ENCODE data around the gene SYVN1.

The SYVN1 gene

GRCh38 chr11:65130631-65131416, 3.5 kb downstream of the SYVN1 start:
- Mint-ChIP-seq H3K36me3 (ENCODE audit: low read depth) (peaks cover 17% of the 10 kb centered on the region), H3K4me1 (peaks cover 23% of the 10 kb centered on the region), H3K9me3 (no peaks in the 10 kb centered on the region), H3K27me3 (ENCODE audit: low read depth, poor library complexity) (no peaks in the 10 kb centered on the region), H3K27ac (peak overlapping the region; percentile 65), H3K4me3 (no peak overlapping the region)
- no peak for DNase-seq
- TF ChIP-seq, protein P1, sequence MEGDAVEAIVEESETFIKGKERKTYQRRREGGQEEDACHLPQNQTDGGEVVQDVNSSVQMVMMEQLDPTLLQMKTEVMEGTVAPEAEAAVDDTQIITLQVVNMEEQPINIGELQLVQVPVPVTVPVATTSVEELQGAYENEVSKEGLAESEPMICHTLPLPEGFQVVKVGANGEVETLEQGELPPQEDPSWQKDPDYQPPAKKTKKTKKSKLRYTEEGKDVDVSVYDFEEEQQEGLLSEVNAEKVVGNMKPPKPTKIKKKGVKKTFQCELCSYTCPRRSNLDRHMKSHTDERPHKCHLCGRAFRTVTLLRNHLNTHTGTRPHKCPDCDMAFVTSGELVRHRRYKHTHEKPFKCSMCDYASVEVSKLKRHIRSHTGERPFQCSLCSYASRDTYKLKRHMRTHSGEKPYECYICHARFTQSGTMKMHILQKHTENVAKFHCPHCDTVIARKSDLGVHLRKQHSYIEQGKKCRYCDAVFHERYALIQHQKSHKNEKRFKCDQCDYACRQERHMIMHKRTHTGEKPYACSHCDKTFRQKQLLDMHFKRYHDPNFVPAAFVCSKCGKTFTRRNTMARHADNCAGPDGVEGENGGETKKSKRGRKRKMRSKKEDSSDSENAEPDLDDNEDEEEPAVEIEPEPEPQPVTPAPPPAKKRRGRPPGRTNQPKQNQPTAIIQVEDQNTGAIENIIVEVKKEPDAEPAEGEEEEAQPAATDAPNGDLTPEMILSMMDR (IDR thresholded peaks at IDR 0.05), result no peak

DNA sequence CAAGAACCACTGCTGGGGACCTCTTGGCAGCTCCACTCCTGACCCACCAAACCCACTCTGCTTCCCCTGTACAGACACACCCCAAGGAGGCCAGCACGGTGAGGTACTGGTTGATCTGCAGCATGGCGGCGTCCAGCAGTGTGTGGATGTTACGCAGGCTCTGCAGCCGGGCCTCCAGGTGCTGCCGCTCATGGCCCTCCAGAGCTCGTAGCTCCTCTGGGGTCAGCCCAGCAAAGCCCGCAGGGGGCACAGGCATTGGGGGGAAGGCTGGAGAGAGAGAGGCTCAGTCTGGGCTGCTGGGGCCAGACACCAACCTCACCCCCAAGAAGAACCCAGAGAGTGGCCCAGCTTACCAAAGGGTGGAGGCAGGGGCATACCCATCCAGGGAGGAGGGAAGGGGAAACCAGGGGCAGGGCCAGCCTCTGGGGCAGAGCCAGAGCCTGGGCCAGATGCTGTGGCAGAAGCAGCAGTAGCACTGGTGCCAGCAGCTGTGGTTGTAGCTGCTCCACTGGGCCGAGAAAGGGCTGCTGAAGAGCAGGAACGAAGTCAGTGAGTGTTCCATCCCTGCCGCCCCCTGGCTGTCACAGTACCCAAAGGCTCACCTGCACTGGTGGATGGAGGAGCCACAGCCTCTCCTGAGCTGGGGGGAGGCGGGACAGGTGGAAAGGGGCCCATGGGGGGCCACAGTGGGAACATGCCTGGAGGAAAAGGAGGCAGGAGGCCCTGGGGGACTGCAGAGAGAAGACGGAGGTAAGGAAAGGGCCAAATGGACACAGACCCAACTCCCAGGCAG, 4.5 kb downstream of the SYVN1 start:
- Mint-ChIP-seq H3K4me1 (peaks cover 13% of the 10 kb centered on the region), H3K9me3 (no peaks in the 10 kb centered on the region), H3K36me3 (ENCODE audit: low read depth) (peaks cover 17% of the 10 kb centered on the region), H3K27ac (no peak overlapping the region), H3K27me3 (ENCODE audit: low read depth, poor library complexity) (no peaks in the 10 kb centered on the region), H3K4me3 (no peak overlapping the region)
- TF ChIP-seq, protein P1 (IDR thresholded peaks at IDR 0.05), result no peak
- no peak for DNase-seq

DNA sequence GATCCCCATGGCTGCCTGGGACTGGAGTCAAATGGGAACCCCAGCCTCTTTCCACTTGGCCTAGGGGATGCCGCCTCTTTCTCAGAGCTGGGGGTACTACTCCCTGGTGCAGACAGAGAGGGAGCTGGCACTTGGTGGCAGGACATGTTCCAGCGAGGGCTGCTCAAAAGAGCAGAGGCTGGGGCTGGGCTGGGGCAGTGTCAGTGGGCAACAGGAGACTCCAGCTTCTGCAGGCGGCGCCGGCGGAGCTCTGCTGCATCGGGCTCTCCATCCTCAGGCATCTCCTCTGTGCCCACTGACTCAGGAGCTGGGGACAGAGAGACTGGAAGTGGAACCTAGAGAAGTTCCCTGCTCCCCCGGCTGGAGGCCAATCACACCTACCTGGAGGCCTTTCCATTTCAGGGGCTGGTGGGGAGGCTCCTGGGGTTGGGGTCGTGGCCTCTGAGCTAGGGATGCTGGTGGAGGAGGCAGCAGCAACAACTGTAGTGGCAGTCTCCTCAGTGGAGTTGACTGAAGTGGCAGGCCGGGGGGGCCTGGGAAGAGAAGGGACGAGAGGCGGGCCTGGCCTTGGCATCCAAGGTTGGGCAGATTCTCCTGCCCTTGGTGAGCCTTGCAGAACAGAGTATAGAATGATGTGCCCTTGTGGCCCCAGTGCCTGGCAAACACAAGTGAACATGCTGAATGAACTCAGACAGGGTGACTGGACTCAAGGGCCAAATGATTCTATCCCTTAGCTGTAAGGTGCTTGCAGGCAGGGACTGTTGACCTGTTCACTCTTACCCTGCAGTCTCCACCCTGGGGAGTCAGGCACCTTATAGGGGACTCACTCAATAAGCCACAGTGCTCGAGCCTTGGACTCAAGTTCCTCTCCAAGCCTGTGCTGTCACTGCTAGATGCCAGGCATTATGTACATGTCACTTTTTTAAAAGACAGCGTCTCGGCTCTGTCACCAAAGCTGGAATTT, 5.9 kb downstream of the SYVN1 start:
- H3K36me3 Mint-ChIP-seq (ENCODE audit: low read depth), result peaks cover 22% of the 10 kb centered on the region
- no peak for DNase-seq
- TF ChIP-seq, protein P1 (IDR thresholded peaks at IDR 0.05), result no peak
- peaks cover 15% of the 10 kb centered on the region for H3K4me1 Mint-ChIP-seq
- H3K27ac Mint-ChIP-seq, result peak overlapping the region; percentile 81
- H3K4me3 Mint-ChIP-seq, result no peak overlapping the region
- H3K9me3 Mint-ChIP-seq, result no peaks in the 10 kb centered on the region
- H3K27me3 Mint-ChIP-seq (ENCODE audit: low read depth, poor library complexity), result no peaks in the 10 kb centered on the region

- Mint-ChIP-seq H3K27me3 (ENCODE audit: low read depth, poor library complexity) (no peaks in the 10 kb centered on the region), H3K36me3 (ENCODE audit: low read depth) (peaks cover 22% of the 10 kb centered on the region), H3K4me1 (peaks cover 13% of the 10 kb centered on the region), H3K9me3 (no peaks in the 10 kb centered on the region), H3K4me3 (no peak overlapping the region), H3K27ac (peak overlapping the region; percentile 81)
- TF ChIP-seq, protein P1 (IDR thresholded peaks at IDR 0.05), result no peak
- DNase-seq, result no peak
These were observed 6.7 kb downstream of the SYVN1 start for GRCh38 chr11:65127473-65128181.

GRCh38 chr11:65126624-65127274, 7.6 kb downstream of the SYVN1 start:
- Mint-ChIP-seq H3K27ac (peak overlapping the region; percentile 74), H3K4me3 (no peak overlapping the region), H3K27me3 (ENCODE audit: low read depth, poor library complexity) (no peaks in the 10 kb centered on the region), H3K4me1 (peaks cover 20% of the 10 kb centered on the region), H3K36me3 (ENCODE audit: low read depth) (peaks cover 22% of the 10 kb centered on the region), H3K9me3 (no peaks in the 10 kb centered on the region)
- TF ChIP-seq, protein P1 (IDR thresholded peaks at IDR 0.05), result no peak
- DNase-seq, result no peak

All from nephron progenitor cell (in vitro differentiated cells).